ENCODE results near the gene SAXO2.

DNA sequence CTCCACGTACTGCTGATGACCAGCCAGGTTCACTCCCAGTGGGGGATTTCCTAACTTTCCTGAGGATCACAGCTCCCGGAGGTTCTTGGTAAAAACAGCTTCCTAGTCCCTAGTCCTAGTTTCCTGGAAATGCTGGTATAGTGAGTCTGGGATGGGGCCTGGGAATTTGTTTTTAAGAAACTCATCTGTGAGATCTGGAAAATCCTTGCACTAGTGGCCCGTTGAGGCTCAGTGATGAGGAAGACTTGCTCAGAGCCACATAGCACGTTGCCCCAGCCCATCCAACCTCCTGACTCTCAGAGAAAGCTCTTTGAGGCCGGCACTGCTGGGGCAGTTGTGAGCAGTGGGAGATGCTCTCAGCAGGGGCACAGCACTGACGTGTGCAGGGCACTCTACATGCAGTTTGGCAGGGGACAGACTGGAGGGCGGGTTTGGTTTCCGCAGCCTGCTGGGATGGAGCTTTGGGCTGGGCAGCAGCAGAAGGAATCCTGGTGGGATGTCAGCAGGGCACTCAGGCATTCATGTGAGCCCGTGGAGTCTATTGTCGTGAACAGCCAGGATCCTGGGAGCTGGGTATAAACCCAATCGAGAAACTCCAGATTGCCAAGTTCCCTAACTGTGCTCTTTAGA lies 31.6 kb downstream of the SAXO2 start:
- TF ChIP-seq, protein P1, sequence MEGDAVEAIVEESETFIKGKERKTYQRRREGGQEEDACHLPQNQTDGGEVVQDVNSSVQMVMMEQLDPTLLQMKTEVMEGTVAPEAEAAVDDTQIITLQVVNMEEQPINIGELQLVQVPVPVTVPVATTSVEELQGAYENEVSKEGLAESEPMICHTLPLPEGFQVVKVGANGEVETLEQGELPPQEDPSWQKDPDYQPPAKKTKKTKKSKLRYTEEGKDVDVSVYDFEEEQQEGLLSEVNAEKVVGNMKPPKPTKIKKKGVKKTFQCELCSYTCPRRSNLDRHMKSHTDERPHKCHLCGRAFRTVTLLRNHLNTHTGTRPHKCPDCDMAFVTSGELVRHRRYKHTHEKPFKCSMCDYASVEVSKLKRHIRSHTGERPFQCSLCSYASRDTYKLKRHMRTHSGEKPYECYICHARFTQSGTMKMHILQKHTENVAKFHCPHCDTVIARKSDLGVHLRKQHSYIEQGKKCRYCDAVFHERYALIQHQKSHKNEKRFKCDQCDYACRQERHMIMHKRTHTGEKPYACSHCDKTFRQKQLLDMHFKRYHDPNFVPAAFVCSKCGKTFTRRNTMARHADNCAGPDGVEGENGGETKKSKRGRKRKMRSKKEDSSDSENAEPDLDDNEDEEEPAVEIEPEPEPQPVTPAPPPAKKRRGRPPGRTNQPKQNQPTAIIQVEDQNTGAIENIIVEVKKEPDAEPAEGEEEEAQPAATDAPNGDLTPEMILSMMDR (IDR thresholded peaks at IDR 0.05): no peak
- TF ChIP-seq EZH2 (IDR thresholded peaks at IDR 0.05; ENCODE audit: borderline replicate concordance, insufficient read depth, low read depth, low read length, poor library complexity, severe bottlenecking): no peak
